Esophagus squamous epithelium (tissue), 5 donors: ENCODE data around the gene PHKA2. TPM values are rescaled to one million over a fixed set of nuclear protein-coding genes. Genes with fewer than 3 reads are reported as not detected.

ENCODE experiments used
- DNase-seq: peaks from one replicate; lab custom pipeline; 2025; lab: John Stamatoyannopoulos, UW
- H3K27ac ChIP-seq, 4 donors: fragments of 200-600 bp; sonication (generic); one replicate each; pipeline ENCODE4 v1.5.1; 2016 to 2019; ENCODE audit warnings: mild to moderate bottlenecking in 1 of 4
- H3K27me3 ChIP-seq, 4 donors: fragments of 200-600 bp; sonication (generic); 1 replicate in 3 of 4; 2 replicates in 1 of 4; pipeline versions ENCODE4 v1.5.1 to v1.6.0; 2017 to 2021; ENCODE audit warnings: antibody characterized with exemption in 1 of 4
- H3K36me3 ChIP-seq, 3 donors: fragments of 200-600 bp; sonication (generic); one replicate each; pipeline ENCODE4 v1.5.1; 2016 to 2019
- H3K4me1 ChIP-seq, 3 donors: fragments of 200-600 bp; sonication (generic); one replicate each; pipeline ENCODE4 v1.5.1; 2017 to 2019
- H3K4me3 ChIP-seq, 4 donors: fragments of 200-600 bp; sonication (generic); 1 replicate in 3 of 4; 2 replicates in 1 of 4; pipeline ENCODE4 v1.5.1; 2016 to 2019; ENCODE audit warnings: mild to moderate bottlenecking in 2 of 4, moderate library complexity in 1 of 4
- H3K9me3 ChIP-seq, 3 donors: fragments of 200-600 bp; sonication (generic); one replicate each; pipeline ENCODE4 v1.5.1; 2016 to 2019
- POLR2A ChIP-seq, 4 donors: fragments of 450-650 bp; IDR thresholded peaks; one replicate each; pipeline ENCODE4 v1.6.1; 2017; ENCODE audit warnings: antibody characterized with exemption in 4 of 4, mild to moderate bottlenecking in 4 of 4, moderate library complexity in 3 of 4
- WGBS, 2 donors: methylation state at CpG; one replicate each; pipeline ENCODE4 v1.1.5; 2018; 5-methylcytosine and 5-hydroxymethylcytosine counted together
- intact Hi-C: fragments of 100-400 bp; cut with DNase I; formaldehyde crosslinking; loops from one replicate; pipeline ENCODE4 v1.15.0; 2022
- total RNA-seq, 4 donors: library from RNA; depleted of rRNA; stranded (reverse); fragments of >200 nt; gene quantifications; one replicate each; pipeline ENCODE4 v1.1.0, GENCODE V29; 2016
- TF ChIP-seq, protein P1 (sequence below), 6 experiments: fragments of 450-650 bp in 4 of 6; fragments of 200-600 bp in 2 of 6; sonication (generic) in 2 of 6; IDR thresholded peaks; one replicate each; pipeline ENCODE4 v1.5.1; 2016 to 2019; ENCODE audit warnings: antibody characterized with exemption in 6 of 6, mild to moderate bottlenecking in 4 of 6, moderate library complexity in 4 of 6
- donor health status: DM: yes; HTN: yes; CAD: no.

Gene PHKA2
- total RNA-seq, 4 donors from 2014 or later = 10.1 to 21.2 (median 13.5) TPM

DNA sequence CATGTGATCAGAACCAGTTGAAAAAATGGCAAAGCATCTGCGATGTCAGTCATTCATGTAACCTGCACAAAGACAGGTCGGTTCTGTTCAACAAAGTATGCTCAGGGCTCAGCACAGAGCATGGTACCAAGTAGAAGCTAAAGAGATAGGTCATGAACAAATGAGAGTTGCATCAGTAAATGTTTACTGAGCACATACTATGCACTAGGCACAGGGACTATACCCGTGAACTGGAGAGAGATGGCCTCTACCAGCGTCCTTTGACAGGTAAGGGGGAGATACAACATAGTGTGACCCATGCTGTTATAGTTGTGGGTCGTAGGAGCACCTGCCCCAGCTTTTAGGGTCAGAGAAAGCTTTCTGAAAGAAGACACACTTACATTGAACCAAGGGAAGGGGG lies 46.7 kb downstream of the PHKA2 start:
- no peak overlapping the region for H3K4me3 ChIP-seq
- TF ChIP-seq, protein P1, sequence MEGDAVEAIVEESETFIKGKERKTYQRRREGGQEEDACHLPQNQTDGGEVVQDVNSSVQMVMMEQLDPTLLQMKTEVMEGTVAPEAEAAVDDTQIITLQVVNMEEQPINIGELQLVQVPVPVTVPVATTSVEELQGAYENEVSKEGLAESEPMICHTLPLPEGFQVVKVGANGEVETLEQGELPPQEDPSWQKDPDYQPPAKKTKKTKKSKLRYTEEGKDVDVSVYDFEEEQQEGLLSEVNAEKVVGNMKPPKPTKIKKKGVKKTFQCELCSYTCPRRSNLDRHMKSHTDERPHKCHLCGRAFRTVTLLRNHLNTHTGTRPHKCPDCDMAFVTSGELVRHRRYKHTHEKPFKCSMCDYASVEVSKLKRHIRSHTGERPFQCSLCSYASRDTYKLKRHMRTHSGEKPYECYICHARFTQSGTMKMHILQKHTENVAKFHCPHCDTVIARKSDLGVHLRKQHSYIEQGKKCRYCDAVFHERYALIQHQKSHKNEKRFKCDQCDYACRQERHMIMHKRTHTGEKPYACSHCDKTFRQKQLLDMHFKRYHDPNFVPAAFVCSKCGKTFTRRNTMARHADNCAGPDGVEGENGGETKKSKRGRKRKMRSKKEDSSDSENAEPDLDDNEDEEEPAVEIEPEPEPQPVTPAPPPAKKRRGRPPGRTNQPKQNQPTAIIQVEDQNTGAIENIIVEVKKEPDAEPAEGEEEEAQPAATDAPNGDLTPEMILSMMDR (IDR thresholded peaks at IDR 0.05) = no peak
- TF ChIP-seq POLR2A (IDR thresholded peaks at IDR 0.05) = no peak
- DNase-seq = no peak
- no peaks in the 10 kb centered on the region for H3K9me3 ChIP-seq
- H3K27ac ChIP-seq = no peak overlapping the region
- no peaks in the 10 kb centered on the region for H3K4me1 ChIP-seq
- peaks cover 0 to 74% (median 0%) of the 10 kb centered on the region in 3 donors for H3K36me3 ChIP-seq
- H3K27me3 ChIP-seq = no peaks in the 10 kb centered on the region
- WGBS, 2 donors = 66 to 92% methylated on average over 4 to 5 of the region's 5 CpGs
- intact Hi-C loops = no loop called here

DNA sequence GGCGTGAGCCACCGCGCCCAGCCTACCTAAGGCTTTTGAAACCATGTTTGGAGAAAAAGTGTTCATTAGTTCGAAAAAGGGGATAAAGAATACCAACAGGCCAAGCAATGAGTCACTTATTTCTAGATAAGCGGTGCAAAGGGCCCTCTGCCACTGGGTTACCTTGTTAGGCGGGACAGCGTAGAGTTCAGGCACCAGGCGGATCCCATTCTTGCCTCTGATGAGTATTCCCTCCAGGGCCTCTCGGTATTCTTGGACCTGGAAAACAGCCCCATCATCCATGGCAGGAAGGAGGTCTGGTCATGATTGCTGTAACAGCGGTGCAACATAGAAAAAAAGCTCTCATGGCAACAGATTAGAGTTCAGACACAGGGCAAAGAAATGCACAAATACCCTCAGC lies 48.0 kb downstream of the PHKA2 start:
- Histone ChIP-seq H3K9me3 (no peaks in the 10 kb centered on the region), H3K4me3 (no peak overlapping the region), H3K27me3 (no peaks in the 10 kb centered on the region), H3K36me3 (peaks cover 0 to 77% (median 0%) of the 10 kb centered on the region in 3 donors), H3K4me1 (no peaks in the 10 kb centered on the region), H3K27ac (no peak overlapping the region)
- WGBS, 2 donors = 87 to 88% methylated on average over 3 to 6 of the region's 10 CpGs
- no peak for DNase-seq
- TF ChIP-seq POLR2A (IDR thresholded peaks at IDR 0.05) = no peak
- TF ChIP-seq, protein P1 (IDR thresholded peaks at IDR 0.05) = no peak
- intact Hi-C loops = no loop called here

DNA sequence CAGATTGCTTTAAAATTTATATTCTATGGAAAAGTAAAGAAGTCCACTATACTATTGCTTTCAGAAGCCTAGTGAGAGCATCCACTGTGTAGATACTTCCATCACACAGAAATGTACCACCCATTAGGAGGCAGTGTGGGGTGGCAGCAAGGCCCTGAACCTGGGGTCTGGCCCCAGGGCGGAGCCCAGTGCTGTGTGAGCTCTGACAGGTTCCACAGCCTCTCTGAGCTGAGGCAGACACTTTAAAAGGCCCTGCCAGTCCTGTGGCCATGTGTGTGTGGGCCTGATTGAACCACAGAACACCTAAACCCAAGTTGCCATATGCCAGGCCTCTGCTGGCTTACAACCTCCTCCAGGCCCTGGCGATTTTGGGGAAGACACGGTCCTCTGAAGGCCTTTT lies 49.2 kb downstream of the PHKA2 start:
- peaks cover 0 to 77% (median 0%) of the 10 kb centered on the region in 3 donors for H3K36me3 ChIP-seq
- WGBS, 2 donors = 70 to 80% methylated on average over 2 of the region's 3 CpGs
- H3K27ac ChIP-seq = no peak overlapping the region
- H3K9me3 ChIP-seq = no peaks in the 10 kb centered on the region
- TF ChIP-seq, protein P1 (IDR thresholded peaks at IDR 0.05) = no peak
- TF ChIP-seq POLR2A (IDR thresholded peaks at IDR 0.05) = no peak
- H3K4me1 ChIP-seq = no peaks in the 10 kb centered on the region
- no peaks in the 10 kb centered on the region for H3K27me3 ChIP-seq
- DNase-seq = no peak
- no peak overlapping the region for H3K4me3 ChIP-seq
- intact Hi-C loops = no loop called here

DNA sequence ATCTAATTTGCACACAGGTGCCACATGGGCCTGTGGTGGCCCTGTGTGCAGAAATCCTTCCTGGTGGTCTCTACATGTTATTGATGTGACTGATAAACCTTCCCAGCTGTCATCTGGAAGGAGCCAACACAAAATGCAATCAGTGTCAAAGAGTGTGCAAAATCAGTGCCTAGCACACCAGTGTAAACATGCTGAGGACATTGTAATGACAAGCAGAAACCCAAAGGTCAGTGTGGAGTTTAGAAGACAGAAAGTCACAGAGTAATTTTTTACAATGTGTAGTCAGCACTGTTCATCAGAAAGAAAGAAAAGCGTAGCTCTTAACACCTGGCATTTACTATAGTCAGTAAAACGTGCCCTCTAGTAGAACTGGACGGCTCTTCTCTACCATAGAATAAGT lies 50.3 kb downstream of the PHKA2 start:
- no peaks in the 10 kb centered on the region for H3K9me3 ChIP-seq
- intact Hi-C loops = no loop called here
- DNase-seq = no peak
- WGBS, 2 donors = 78 to 92% methylated on average over 3 of the region's 3 CpGs
- no peaks in the 10 kb centered on the region for H3K27me3 ChIP-seq
- no peaks in the 10 kb centered on the region for H3K4me1 ChIP-seq
- no peak overlapping the region for H3K27ac ChIP-seq
- H3K4me3 ChIP-seq = no peak overlapping the region
- TF ChIP-seq, protein P1 (IDR thresholded peaks at IDR 0.05) = no peak
- TF ChIP-seq POLR2A (IDR thresholded peaks at IDR 0.05) = no peak
- peaks cover 0 to 81% (median 0%) of the 10 kb centered on the region in 3 donors for H3K36me3 ChIP-seq

DNA sequence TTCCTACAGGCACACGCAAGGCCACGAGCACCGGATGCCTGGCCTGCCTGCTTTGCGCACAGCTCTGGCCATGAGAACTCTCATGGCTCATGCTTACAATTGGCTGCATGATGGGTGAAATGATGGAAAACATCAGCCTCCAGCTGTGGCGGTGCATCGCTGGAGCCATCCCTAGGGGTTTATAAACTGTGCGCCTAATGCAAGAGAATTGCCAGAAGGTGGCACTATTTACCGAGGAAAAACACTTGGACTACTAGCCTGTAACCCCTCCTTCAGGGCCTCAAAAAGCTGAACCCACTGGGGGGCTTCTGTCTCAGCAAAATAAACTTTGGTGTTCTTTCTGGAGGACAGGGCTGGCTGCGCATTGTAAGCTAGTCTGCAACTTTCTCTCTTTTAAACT lies 51.9 kb downstream of the PHKA2 start:
- Histone ChIP-seq H3K27me3 (no peaks in the 10 kb centered on the region), H3K4me1 (no peaks in the 10 kb centered on the region), H3K27ac (no peak overlapping the region), H3K9me3 (no peaks in the 10 kb centered on the region), H3K36me3 (peaks cover 0 to 80% (median 0%) of the 10 kb centered on the region in 3 donors), H3K4me3 (no peak overlapping the region)
- 51 to 100% methylated on average over 1 to 8 of the region's 9 CpGs for WGBS, 2 donors
- no peak for DNase-seq
- intact Hi-C loops = no loop called here
- TF ChIP-seq POLR2A (IDR thresholded peaks at IDR 0.05) = no peak
- TF ChIP-seq, protein P1 (IDR thresholded peaks at IDR 0.05) = peak in 3 of 6 experiments; percentile 18 to 41 (median 20)
